SH-SY5Y (cell line): ENCODE measurements around the gene EMX1.

Experiments
- GATA2 ChIP-seq: IDR thresholded peaks from 2 replicates; pipeline ENCODE4 v1.6.1; 2011; ENCODE audit warnings: mild to moderate bottlenecking, low read depth, low read length
- GATA3 ChIP-seq: IDR thresholded peaks from 2 replicates; pipeline ENCODE4 v1.6.1; 2011; ENCODE audit warnings: low read depth, mild to moderate bottlenecking, low read length, moderate library complexity

GRCh38 chr2:72932805-72933204 is 15.5 kb downstream of the EMX1 start:
- TF ChIP-seq GATA2 (no peak), GATA3 (no peak)
